Measurements from ENCODE around the gene MYZAP. TPM values are rescaled to one million over a fixed set of nuclear protein-coding genes. Genes with fewer than 3 reads are reported as not detected.

Gene MYZAP
- total and polyA plus RNA-seq, 4 donors = 0.50 to 1.8 (median 0.99) TPM

- no peak for TF ChIP-seq FOXA1 (IDR thresholded peaks at IDR 0.05)
- TF ChIP-seq RXRA (IDR thresholded peaks at IDR 0.05) = no peak
- no peak for TF ChIP-seq GABPA (IDR thresholded peaks at IDR 0.05 in 1 of 2, conservative IDR thresholded peaks at IDR 0.05 in 1 of 2)
- no peak for TF ChIP-seq REST (IDR thresholded peaks at IDR 0.05)
- no peak for TF ChIP-seq CTCF (IDR thresholded peaks at IDR 0.05; ENCODE audit: low read depth, low read length, missing input control)
- no peak for TF ChIP-seq JUND (IDR thresholded peaks at IDR 0.05)
- H3K36me3 ChIP-seq (ENCODE audit: control insufficient read depth in 4 of 4, insufficient read depth in 3 of 4, low read depth in 1 of 4, low read length in 3 of 4) = no peaks in the 10 kb centered on the region
- no peaks in the 10 kb centered on the region for H3K9me3 ChIP-seq (ENCODE audit: control insufficient read depth in 4 of 4, low read length in 3 of 4)
- H3K4me1 ChIP-seq (ENCODE audit: control insufficient read depth in 4 of 4, insufficient read depth in 4 of 4, low read length in 3 of 4) = no peaks in the 10 kb centered on the region
- no peaks in the 10 kb centered on the region for H3K27me3 ChIP-seq (ENCODE audit: control insufficient read depth in 4 of 4, insufficient read depth in 4 of 4, low read length in 3 of 4)
- no peak overlapping the region for H3K4me3 ChIP-seq (ENCODE audit: low read depth in 1 of 3, low read length in 3 of 3)
- 97% methylated on average over 3 of the region's 3 CpGs for WGBS
- H3K9ac ChIP-seq (ENCODE audit: low read depth in 1 of 2, low read length in 2 of 2) = no peak overlapping the region
- no peak overlapping the region for H3K27ac ChIP-seq (ENCODE audit: low read depth in 1 of 2, low read length in 2 of 2)
- no peak for DNase-seq (ENCODE audit: low spot score)
Measured at GRCh38 chr15:57649138-57649537, 57.4 kb downstream of the MYZAP start.

GRCh38 chr15:57651445-57651844, 59.7 kb downstream of the MYZAP start:
- H3K27ac ChIP-seq (ENCODE audit: low read depth in 1 of 2, low read length in 2 of 2) = no peak overlapping the region
- no peaks in the 10 kb centered on the region for H3K9me3 ChIP-seq (ENCODE audit: control insufficient read depth in 4 of 4, low read length in 3 of 4)
- 88% methylated on average over 3 of the region's 3 CpGs for WGBS
- no peak overlapping the region for H3K4me3 ChIP-seq (ENCODE audit: low read depth in 1 of 3, low read length in 3 of 3)
- no peak for DNase-seq (ENCODE audit: low spot score)
- H3K9ac ChIP-seq (ENCODE audit: low read depth in 1 of 2, low read length in 2 of 2) = no peak overlapping the region
- TF ChIP-seq HNF4A (conservative IDR thresholded peaks at IDR 0.05) (no peak), ZBTB33 (IDR thresholded peaks at IDR 0.05) (no peak), NR2F2 (IDR thresholded peaks at IDR 0.05) (no peak)
- no peaks in the 10 kb centered on the region for H3K4me1 ChIP-seq (ENCODE audit: control insufficient read depth in 4 of 4, insufficient read depth in 4 of 4, low read length in 3 of 4)
- H3K36me3 ChIP-seq (ENCODE audit: control insufficient read depth in 4 of 4, insufficient read depth in 3 of 4, low read depth in 1 of 4, low read length in 3 of 4) = no peaks in the 10 kb centered on the region
- H3K27me3 ChIP-seq (ENCODE audit: control insufficient read depth in 4 of 4, insufficient read depth in 4 of 4, low read length in 3 of 4) = no peaks in the 10 kb centered on the region

- H3K27me3 ChIP-seq (ENCODE audit: control insufficient read depth in 4 of 4, insufficient read depth in 4 of 4, low read length in 3 of 4) = no peaks in the 10 kb centered on the region
- H3K9me3 ChIP-seq (ENCODE audit: control insufficient read depth in 4 of 4, low read length in 3 of 4) = no peaks in the 10 kb centered on the region
- no peaks in the 10 kb centered on the region for H3K4me1 ChIP-seq (ENCODE audit: control insufficient read depth in 4 of 4, insufficient read depth in 4 of 4, low read length in 3 of 4)
- no peak overlapping the region for H3K27ac ChIP-seq (ENCODE audit: low read depth in 1 of 2, low read length in 2 of 2)
- no peak for DNase-seq (ENCODE audit: low spot score)
- no peak overlapping the region for H3K9ac ChIP-seq (ENCODE audit: low read depth in 1 of 2, low read length in 2 of 2)
- WGBS = 87% methylated on average over 4 of the region's 4 CpGs
- no peaks in the 10 kb centered on the region for H3K36me3 ChIP-seq (ENCODE audit: control insufficient read depth in 4 of 4, insufficient read depth in 3 of 4, low read depth in 1 of 4, low read length in 3 of 4)
- H3K4me3 ChIP-seq (ENCODE audit: low read depth in 1 of 3, low read length in 3 of 3) = no peak overlapping the region
- no peak for TF ChIP-seq EGR1 (IDR thresholded peaks at IDR 0.05; ENCODE audit: low read depth in 2 of 2)
- no peak for TF ChIP-seq RAD21 (IDR thresholded peaks at IDR 0.05)
- TF ChIP-seq GABPA (IDR thresholded peaks at IDR 0.05 in 1 of 2, conservative IDR thresholded peaks at IDR 0.05 in 1 of 2) = no peak
- TF ChIP-seq MAX (IDR thresholded peaks at IDR 0.05) = no peak
- TF ChIP-seq REST (IDR thresholded peaks at IDR 0.05) = no peak
- TF ChIP-seq ATF3 (IDR thresholded peaks at IDR 0.05) = no peak
- no peak for TF ChIP-seq HNF4A (conservative IDR thresholded peaks at IDR 0.05)
- TF ChIP-seq ZBTB33 (IDR thresholded peaks at IDR 0.05) = no peak
Measured at GRCh38 chr15:57652481-57652880, 60.8 kb downstream of the MYZAP start.

Data from liver (tissue), 9 donors.